ENCODE measurements around the gene NEDD9. TPM values are rescaled to one million over a fixed set of nuclear protein-coding genes. Genes with fewer than 3 reads are reported as not detected.
A peak's percentile ranks its signal among the peaks of the same experiment; 100 is the strongest.

NEDD9 gene
- total and polyA plus RNA-seq, 2 donors (not counting 1 experiment from before 2014, with no cell fraction given) = 38.9 to 46.2 TPM

DNA sequence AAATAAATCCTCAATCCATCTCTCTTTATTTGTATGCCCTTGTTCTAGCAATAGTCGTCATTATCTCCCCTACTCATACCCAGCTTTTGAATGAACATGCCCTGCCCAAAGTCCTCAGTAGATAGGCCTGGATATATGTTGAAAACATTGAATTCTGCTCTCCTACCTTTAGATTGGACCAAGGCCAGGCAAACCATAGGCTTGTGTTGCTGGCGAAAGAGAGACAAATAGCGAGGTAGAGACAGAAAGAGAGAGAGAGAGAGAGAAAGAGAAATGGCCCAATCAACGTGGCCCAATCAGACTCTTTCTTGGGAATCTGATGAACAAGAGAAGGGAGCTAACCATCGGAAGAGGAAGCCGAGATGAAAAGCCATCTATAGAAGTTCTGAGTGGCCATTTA lies 45.2 kb downstream of the NEDD9 start:
- H3K27ac ChIP-seq (ENCODE audit: low read length in 2 of 2) = peak overlapping the region in 1 of 2 donors; percentile 20
- intact Hi-C loops (cut with micrococcal nuclease) = no loop called here
- no peak for ATAC-seq (ENCODE audit: low read depth)
- no peaks in the 10 kb centered on the region for H3K9me3 Mint-ChIP-seq (ENCODE audit: insufficient read depth)
- TF ChIP-seq, protein P1, sequence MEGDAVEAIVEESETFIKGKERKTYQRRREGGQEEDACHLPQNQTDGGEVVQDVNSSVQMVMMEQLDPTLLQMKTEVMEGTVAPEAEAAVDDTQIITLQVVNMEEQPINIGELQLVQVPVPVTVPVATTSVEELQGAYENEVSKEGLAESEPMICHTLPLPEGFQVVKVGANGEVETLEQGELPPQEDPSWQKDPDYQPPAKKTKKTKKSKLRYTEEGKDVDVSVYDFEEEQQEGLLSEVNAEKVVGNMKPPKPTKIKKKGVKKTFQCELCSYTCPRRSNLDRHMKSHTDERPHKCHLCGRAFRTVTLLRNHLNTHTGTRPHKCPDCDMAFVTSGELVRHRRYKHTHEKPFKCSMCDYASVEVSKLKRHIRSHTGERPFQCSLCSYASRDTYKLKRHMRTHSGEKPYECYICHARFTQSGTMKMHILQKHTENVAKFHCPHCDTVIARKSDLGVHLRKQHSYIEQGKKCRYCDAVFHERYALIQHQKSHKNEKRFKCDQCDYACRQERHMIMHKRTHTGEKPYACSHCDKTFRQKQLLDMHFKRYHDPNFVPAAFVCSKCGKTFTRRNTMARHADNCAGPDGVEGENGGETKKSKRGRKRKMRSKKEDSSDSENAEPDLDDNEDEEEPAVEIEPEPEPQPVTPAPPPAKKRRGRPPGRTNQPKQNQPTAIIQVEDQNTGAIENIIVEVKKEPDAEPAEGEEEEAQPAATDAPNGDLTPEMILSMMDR (IDR thresholded peaks at IDR 0.05) = no peak
- no peak for TF ChIP-seq EZH2 (IDR thresholded peaks at IDR 0.05; ENCODE audit: borderline replicate concordance, insufficient read depth, low read depth, low read length, poor library complexity, severe bottlenecking)
- H3K27ac Mint-ChIP-seq = no peak overlapping the region
- peaks cover 11 to 91% of the 10 kb centered on the region in 2 experiments for H3K36me3 ChIP-seq (replicated peaks in 1 of 2; ENCODE audit: control extremely low read depth in 1 of 2, control insufficient read depth in 1 of 2, extremely low read depth in 1 of 2, insufficient read depth in 2 of 2, low read length in 1 of 2)
- H3K9me3 ChIP-seq (ENCODE audit: control extremely low read depth in 1 of 3, control insufficient read depth in 2 of 3, insufficient read depth in 1 of 3, low read length in 2 of 3) = peaks cover 0 to 5% (median 0%) of the 10 kb centered on the region in 3 donors
- no peak overlapping the region for H3K4me3 Mint-ChIP-seq
- no peak overlapping the region for H3K9ac ChIP-seq (ENCODE audit: low read length)
- peaks cover 5% of the 10 kb centered on the region for H4K20me1 ChIP-seq (ENCODE audit: control insufficient read depth, insufficient read depth, low read length, poor library complexity, severe bottlenecking)
- H3K4me2 ChIP-seq (replicated peaks; ENCODE audit: low read depth, low read length, poor library complexity, severe bottlenecking) = no peak overlapping the region
- H3K79me2 ChIP-seq (ENCODE audit: control insufficient read depth, insufficient read depth, low read length) = no peaks in the 10 kb centered on the region
- CTCF ChIA-PET = interaction anchor here (1.7 to 3.7 kb wide), 2 partner anchors 14 to 309 kb away, joined by 6 to 19 read pairs; no protein-coding TSS in a partner anchor
- H3K4me3 ChIP-seq (ENCODE audit: control extremely low read depth in 1 of 5, extremely low read depth in 1 of 5, insufficient read depth in 1 of 5, low read depth in 2 of 5, low read length in 4 of 5) = no peak overlapping the region
- H3K4me1 Mint-ChIP-seq = no peaks in the 10 kb centered on the region
- no peak overlapping the region for H2AFZ ChIP-seq (ENCODE audit: insufficient read depth, low read depth, low read length, poor library complexity, severe bottlenecking)
- 96% methylated on average over 5 of the region's 6 CpGs for WGBS (ENCODE audit: insufficient coverage)
- H3K27me3 Mint-ChIP-seq = no peaks in the 10 kb centered on the region
- H3K4me1 ChIP-seq (ENCODE audit: control insufficient read depth in 2 of 2, insufficient read depth in 2 of 2, low read length in 2 of 2) = no peaks in the 10 kb centered on the region
- POLR2A ChIA-PET = no interaction called here
- DNase-seq = no peak
- H3K27me3 ChIP-seq (replicated peaks in 1 of 4; ENCODE audit: control extremely low read depth in 1 of 4, control insufficient read depth in 3 of 4, insufficient read depth in 4 of 4, low read length in 3 of 4) = no peaks in the 10 kb centered on the region

DNA sequence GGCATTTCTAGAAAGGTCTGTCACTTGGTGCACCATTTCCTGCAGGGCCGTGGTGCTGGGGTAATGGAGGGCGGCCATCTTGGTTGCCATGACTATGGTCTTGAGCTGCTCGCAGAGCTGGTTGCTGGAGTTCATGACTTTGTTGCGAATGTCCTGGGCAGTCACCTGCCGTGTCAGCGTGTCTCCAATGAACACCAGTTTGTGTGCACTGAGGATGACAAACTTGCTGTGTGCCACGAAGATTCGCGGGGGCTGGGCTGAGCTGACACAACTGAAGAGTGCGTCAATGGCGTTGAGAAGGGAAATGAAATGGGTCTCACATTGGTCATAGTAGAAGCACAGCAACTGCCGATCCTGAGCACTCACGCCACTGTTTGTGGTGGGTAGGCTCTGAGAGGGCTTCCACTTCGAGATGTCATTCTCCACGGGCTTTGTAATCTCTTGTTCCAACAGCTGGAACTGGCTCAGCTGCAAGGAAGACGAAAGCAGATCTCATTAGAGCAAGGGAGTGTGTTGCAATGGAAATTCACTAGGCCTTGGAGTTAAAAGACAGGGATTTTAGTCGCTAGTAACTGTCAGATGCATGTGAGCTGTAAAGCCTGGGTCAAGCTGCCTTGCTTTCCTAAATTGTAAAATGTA lies 47.1 kb downstream of the NEDD9 start:
- H3K4me3 Mint-ChIP-seq = no peak overlapping the region
- Histone ChIP-seq H2AFZ (ENCODE audit: insufficient read depth, low read depth, low read length, poor library complexity, severe bottlenecking) (no peak overlapping the region), H3K9ac (ENCODE audit: low read length) (no peak overlapping the region), H3K27me3 (replicated peaks in 1 of 4; ENCODE audit: control extremely low read depth in 1 of 4, control insufficient read depth in 3 of 4, insufficient read depth in 4 of 4, low read length in 3 of 4) (no peaks in the 10 kb centered on the region), H3K4me2 (replicated peaks; ENCODE audit: low read depth, low read length, poor library complexity, severe bottlenecking) (no peak overlapping the region), H3K9me3 (ENCODE audit: control extremely low read depth in 1 of 3, control insufficient read depth in 2 of 3, insufficient read depth in 1 of 3, low read length in 2 of 3) (peaks cover 0 to 5% (median 4%) of the 10 kb centered on the region in 3 donors), H3K4me1 (ENCODE audit: control insufficient read depth in 2 of 2, insufficient read depth in 2 of 2, low read length in 2 of 2) (no peaks in the 10 kb centered on the region), H3K27ac (ENCODE audit: low read length in 2 of 2) (no peak overlapping the region), H3K79me2 (ENCODE audit: control insufficient read depth, insufficient read depth, low read length) (no peaks in the 10 kb centered on the region), H3K36me3 (replicated peaks in 1 of 2; ENCODE audit: control extremely low read depth in 1 of 2, control insufficient read depth in 1 of 2, extremely low read depth in 1 of 2, insufficient read depth in 2 of 2, low read length in 1 of 2) (peaks cover 11 to 71% of the 10 kb centered on the region in 2 experiments), H3K4me3 (ENCODE audit: control extremely low read depth in 1 of 5, extremely low read depth in 1 of 5, insufficient read depth in 1 of 5, low read depth in 2 of 5, low read length in 4 of 5) (no peak overlapping the region), H4K20me1 (ENCODE audit: control insufficient read depth, insufficient read depth, low read length, poor library complexity, severe bottlenecking) (peaks cover 5% of the 10 kb centered on the region)
- H3K27me3 Mint-ChIP-seq = no peaks in the 10 kb centered on the region
- ATAC-seq (ENCODE audit: low read depth) (no peak), DNase-seq (no peak)
- H3K27ac Mint-ChIP-seq = peak overlapping the region; percentile 32
- intact Hi-C loops (cut with micrococcal nuclease) = no loop called here
- ChIA-PET CTCF (interaction anchor here (1.1 to 3.7 kb wide), 2 partner anchors 12 to 310 kb away, joined by 3 to 19 read pairs; no protein-coding TSS in a partner anchor), POLR2A (no interaction called here)
- WGBS (ENCODE audit: insufficient coverage) = 96% methylated on average over 17 of the region's 17 CpGs
- peaks cover 3% of the 10 kb centered on the region for H3K9me3 Mint-ChIP-seq (ENCODE audit: insufficient read depth)
- TF ChIP-seq EZH2 (IDR thresholded peaks at IDR 0.05; ENCODE audit: borderline replicate concordance, insufficient read depth, low read depth, low read length, poor library complexity, severe bottlenecking) = no peak
- TF ChIP-seq, protein P1 (IDR thresholded peaks at IDR 0.05) = no peak
- H3K4me1 Mint-ChIP-seq = no peaks in the 10 kb centered on the region

Data from B cell (primary cell).